HG03378 (cell line): ENCODE measurements around the gene NUDT16L1.
A peak's percentile ranks its signal among the peaks of the same experiment; 100 is the strongest.

ENCODE experiments used
- ATAC-seq: cut with Tn5 transposase; IDR thresholded peaks from one replicate; pipeline ENCODE4 v1.9.1; 2021; ENCODE audit warnings: mild to moderate bottlenecking, moderate library complexity; ENCODE audit not compliant: unreplicated experiment

NUDT16L1 gene

GRCh38 chr16:4682084-4682591 lies 11.2 kb upstream of the NUDT16L1 start:
- ATAC-seq: no peak

DNA sequence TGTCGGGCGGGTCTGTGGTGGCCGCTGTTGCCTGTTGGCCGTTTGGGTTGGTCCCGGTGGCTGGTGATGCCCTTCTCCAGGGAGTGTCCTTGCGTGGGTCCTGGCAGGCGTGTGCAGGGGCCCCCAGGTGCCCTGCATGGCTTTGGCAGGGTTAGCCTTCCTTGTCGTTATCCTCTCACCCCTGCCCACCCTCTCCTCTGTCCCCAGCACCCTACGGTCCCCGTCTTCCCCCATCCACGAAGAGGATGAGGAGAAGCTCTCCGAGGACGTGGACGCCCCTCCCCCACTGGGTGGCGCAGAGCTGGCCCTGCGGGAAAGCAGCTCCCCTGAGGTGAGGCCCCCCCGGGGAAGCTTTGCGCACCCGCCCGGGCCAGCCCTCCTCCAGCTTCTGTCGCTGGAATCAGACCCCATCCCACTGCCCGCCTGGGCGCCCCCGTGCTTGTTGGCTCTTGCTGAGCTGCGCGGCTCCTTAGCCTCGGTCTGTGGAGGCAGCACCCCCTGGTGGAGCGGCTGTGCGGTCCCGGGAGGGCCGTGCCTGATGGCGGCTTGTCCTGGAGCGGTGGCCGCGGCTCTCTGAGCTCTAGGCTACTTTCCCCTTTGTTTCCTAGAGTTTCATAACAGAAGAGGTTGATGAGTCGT lies 10.6 kb upstream of the NUDT16L1 start:
- ATAC-seq: no peak

DNA sequence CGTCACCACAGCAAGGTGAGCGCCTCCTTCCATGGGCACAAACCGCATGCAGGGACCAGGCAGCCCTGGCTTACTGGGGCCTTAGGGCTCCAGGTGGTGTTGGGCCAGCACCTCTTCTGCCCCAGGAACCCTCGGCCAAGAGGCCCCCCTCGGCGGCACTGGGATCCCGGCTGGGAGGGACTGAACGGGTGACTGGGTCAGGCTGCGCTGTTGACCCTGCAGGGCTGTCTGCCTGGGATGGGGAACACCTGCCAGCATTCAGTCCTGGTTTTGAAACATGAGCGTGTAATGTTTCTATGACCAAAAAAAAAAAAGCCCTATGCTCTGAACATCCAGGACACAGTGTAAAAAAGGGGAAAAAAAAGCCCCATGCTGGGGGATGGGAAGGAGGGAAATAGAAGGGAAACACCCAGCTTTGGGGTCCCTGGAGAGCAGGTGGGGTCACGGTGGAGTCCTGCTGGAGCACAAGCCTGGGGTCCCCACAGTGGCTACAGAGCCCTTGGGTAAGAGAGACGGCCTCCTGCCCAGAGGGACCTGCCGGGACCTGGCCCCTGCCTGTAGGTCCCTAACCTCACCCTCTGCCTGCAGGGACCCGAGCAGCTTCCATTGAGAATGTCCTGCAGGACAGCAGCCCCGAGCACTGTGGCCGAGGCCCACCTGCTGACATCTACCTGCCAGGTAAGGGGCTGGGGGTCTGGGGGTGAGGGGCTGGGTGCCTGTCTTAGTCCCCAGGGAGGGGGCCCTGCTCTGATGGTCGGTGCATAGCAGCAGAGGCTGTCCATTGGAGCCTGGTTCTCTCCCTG lies 9.9 kb upstream of the NUDT16L1 start:
- ATAC-seq: no peak

- no peak for ATAC-seq
Measured at GRCh38 chr16:4684058-4684715, 9.2 kb upstream of the NUDT16L1 start.

- ATAC-seq: no peak
Measured at GRCh38 chr16:4684763-4685162, 8.6 kb upstream of the NUDT16L1 start.

GRCh38 chr16:4685292-4685691 lies 8.1 kb upstream of the NUDT16L1 start:
- no peak for ATAC-seq

- ATAC-seq: no peak
Measured at GRCh38 chr16:4685776-4686496, 7.4 kb upstream of the NUDT16L1 start.

- ATAC-seq: no peak
Measured at GRCh38 chr16:4686497-4687210, 6.7 kb upstream of the NUDT16L1 start.

GRCh38 chr16:4687416-4687815 lies 5.9 kb upstream of the NUDT16L1 start:
- ATAC-seq: no peak

DNA sequence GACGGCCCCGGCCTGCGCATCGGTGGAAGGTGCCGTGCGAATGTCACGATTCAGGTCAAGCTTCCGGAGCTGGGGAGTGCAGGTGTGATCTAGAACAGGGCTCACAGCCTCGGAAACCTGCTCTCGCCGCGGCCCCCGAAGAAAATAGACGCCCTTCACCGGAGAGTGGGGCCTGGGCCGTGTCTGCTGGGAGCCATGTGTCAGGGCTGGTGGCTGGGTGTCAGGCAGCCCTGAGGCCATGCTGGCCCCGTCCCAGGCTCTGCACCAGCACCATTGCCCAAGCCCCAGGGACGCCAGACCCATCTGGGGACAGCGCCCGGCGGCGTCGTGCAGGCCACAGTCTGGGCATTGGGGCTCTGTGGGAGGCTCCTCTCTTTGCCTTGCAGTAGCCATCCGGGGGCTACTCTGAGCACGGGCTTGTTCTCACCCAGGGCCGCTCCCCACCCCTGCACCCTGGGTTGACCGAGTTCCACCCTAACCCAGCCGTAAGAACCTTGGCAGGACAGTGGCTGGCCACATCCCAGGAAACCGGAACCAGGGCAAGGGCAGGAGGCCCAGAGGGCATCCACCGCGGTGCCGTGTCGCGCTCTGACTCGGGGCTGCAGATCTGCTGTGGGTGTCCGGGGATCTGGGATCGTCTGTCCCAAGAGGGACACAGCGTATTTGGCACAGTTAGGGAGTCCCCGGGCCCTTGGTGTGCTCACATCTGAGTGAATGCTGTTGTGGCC lies 5.3 kb upstream of the NUDT16L1 start:
- no peak for ATAC-seq

DNA sequence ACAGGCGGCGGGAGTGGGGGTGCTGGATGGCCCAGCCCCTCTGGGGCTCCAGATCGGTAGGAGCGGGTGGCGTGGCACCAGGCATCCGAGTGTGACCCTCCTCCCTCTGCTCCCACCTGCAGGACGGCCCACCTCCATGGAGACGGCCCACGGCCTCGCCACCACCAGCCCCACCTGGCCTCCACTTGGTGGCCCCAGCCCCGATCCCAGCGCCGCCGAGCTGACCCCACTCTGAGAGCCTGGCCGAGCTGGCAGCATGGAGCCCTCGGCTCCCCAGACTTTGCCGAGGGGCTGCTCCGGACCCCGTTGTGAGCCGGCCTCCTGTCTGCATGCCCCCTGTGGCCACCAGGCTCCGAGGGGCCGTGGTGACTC lies 4.7 kb upstream of the NUDT16L1 start:
- ATAC-seq: no peak

- ATAC-seq: no peak
Measured at GRCh38 chr16:4689091-4689671, 4.2 kb upstream of the NUDT16L1 start.

GRCh38 chr16:4689864-4690704 lies 3.3 kb upstream of the NUDT16L1 start:
- ATAC-seq: no peak

GRCh38 chr16:4690946-4691665 lies 2.3 kb upstream of the NUDT16L1 start:
- ATAC-seq: no peak

DNA sequence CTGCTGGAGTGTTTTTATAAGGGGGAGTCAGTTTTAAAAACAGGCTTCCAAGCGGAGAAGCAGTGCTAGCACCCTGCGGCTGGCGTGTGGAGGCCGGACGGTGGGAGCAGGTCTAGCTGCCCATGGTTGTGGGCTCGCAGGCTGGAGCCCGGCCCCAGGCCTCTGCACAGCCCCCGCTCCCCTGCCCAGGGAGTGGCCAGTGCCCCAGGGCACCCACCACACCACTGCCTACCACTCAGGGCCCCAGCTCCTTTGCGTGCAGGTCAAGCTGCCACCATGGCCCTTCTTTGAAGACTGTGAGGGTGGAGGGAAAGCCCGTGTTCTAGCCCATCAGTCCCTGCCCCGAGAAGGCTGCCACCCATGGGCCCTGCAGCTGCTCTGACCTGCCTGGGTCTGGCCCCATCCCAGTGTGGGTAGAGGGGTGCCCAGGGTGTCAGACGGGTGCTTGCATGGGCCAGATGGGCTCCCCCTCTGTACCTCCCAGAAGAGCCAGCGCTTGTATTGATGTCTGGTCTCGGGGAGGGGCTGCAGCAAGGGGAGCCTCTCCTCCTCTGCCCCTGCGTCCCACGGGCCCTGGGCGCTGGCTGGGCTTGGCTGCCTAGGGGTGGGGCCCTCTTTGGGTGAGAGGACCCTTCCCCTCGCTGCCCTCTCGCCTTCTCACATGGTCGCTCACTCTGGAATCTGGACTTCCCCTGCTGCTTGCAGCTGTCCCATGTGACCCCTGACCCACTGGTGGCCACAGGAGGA lies 1.5 kb upstream of the NUDT16L1 start:
- no peak for ATAC-seq

GRCh38 chr16:4692460-4693295 lies 684 bp upstream of the NUDT16L1 start:
- ATAC-seq: peak; percentile 25
